ENCODE results near the gene POLR1D.
A peak's percentile ranks its signal among the peaks of the same experiment; 100 is the strongest.

The POLR1D gene

DNA sequence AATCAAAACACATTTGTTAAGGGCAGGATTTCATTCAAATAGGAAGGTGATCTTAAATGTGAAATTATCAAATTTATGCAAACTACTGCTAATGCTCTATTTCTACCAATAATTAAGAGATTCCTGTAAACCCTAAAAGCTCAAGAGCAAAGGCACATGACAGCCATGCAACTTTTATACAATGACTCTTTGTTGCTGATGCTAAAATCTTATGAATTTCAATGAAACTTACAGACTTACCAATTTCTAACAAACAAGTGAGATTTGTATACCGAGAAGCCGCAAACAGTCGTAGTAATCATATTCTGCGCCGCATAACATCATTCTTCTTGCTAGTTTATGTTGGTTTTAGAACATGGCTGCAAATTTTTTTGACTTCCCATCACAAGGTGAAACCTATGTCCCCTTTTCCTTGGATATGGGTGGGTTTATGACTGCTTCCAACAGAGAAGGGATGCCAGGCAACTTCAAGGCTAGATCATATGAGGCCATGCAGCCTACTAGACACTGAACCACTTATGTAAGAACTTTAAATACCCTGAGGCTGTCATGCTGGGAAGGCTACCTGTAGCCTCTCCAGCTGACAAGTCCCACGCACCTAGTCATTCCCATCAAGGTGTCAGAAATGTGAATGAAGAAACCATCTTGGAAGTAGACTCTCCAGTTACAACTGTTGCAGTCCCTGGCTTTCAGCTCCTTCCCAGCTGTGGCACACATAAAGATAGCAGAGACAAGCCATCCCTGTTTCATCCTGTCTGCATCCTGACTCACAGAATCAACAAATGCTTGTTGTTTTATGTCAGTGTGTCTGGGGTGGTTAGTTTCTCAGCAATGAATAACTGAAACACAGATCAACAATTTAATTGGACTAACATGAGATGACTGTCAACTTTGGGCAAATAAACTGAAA lies 43.3 kb upstream of the POLR1D start:
- Histone ChIP-seq H3K27ac (replicated peaks) (no peak overlapping the region), H3K27me3 (ENCODE audit: insufficient read depth, poor library complexity, severe bottlenecking) (no peaks in the 10 kb centered on the region), H3K4me3 (replicated peaks; ENCODE audit: insufficient read depth, low read length) (no peak overlapping the region)
- TF ChIP-seq SPI1 (IDR thresholded peaks at IDR 0.05; ENCODE audit: borderline replicate concordance, low read depth) (no peak), POLR2AphosphoS5 (IDR thresholded peaks at IDR 0.05; ENCODE audit: low read depth) (no peak), GABPA (IDR thresholded peaks at IDR 0.05; ENCODE audit: low read depth) (no peak), REST (IDR thresholded peaks at IDR 0.05; ENCODE audit: insufficient replicate concordance, low read depth) (no peak), CTCF (IDR thresholded peaks at IDR 0.05; ENCODE audit: insufficient read depth, low read length) (no peak)
- DNase-seq (ENCODE audit: low read depth in 1 of 2, low spot score in 1 of 2): no peak

GRCh38 chr13:27583645-27584044 lies 38.0 kb upstream of the POLR1D start:
- TF ChIP-seq REST (IDR thresholded peaks at IDR 0.05; ENCODE audit: insufficient replicate concordance, low read depth) (no peak), CTCF (IDR thresholded peaks at IDR 0.05; ENCODE audit: insufficient read depth, low read length) (no peak), POLR2AphosphoS5 (IDR thresholded peaks at IDR 0.05; ENCODE audit: low read depth) (no peak), GABPA (IDR thresholded peaks at IDR 0.05; ENCODE audit: low read depth) (no peak), SPI1 (IDR thresholded peaks at IDR 0.05; ENCODE audit: borderline replicate concordance, low read depth) (no peak)
- no peak overlapping the region for H3K4me3 ChIP-seq (replicated peaks; ENCODE audit: insufficient read depth, low read length)
- DNase-seq (ENCODE audit: low read depth in 1 of 2, low spot score in 1 of 2): peak in 1 of 2 experiments; percentile 12
- peak overlapping the region; percentile 13 for H3K27ac ChIP-seq (replicated peaks)
- no peaks in the 10 kb centered on the region for H3K27me3 ChIP-seq (ENCODE audit: insufficient read depth, poor library complexity, severe bottlenecking)

- H3K27me3 ChIP-seq (ENCODE audit: insufficient read depth, poor library complexity, severe bottlenecking): no peaks in the 10 kb centered on the region
- H3K4me3 ChIP-seq (replicated peaks; ENCODE audit: insufficient read depth, low read length): no peak overlapping the region
- TF ChIP-seq REST (IDR thresholded peaks at IDR 0.05; ENCODE audit: insufficient replicate concordance, low read depth) (no peak), POLR2AphosphoS5 (IDR thresholded peaks at IDR 0.05; ENCODE audit: low read depth) (no peak), CTCF (IDR thresholded peaks at IDR 0.05; ENCODE audit: insufficient read depth, low read length) (no peak), SPI1 (IDR thresholded peaks at IDR 0.05; ENCODE audit: borderline replicate concordance, low read depth) (no peak), GABPA (IDR thresholded peaks at IDR 0.05; ENCODE audit: low read depth) (no peak)
- no peak overlapping the region for H3K27ac ChIP-seq (replicated peaks)
- no peak for DNase-seq (ENCODE audit: low read depth in 1 of 2, low spot score in 1 of 2)
Measured at GRCh38 chr13:27587095-27587746, 34.5 kb upstream of the POLR1D start.
